ENCODE measurements around the gene QSOX1.

QSOX1 gene

GRCh38 chr1:180170546-180171151, 16.0 kb downstream of the QSOX1 start:
- no peak for DNase-seq

- DNase-seq: no peak
These were observed 17.0 kb downstream of the QSOX1 start for GRCh38 chr1:180171691-180172090.

- no peak for DNase-seq
These were observed 18.8 kb downstream of the QSOX1 start for GRCh38 chr1:180173451-180173850.

- DNase-seq: no peak
These were observed 19.3 kb downstream of the QSOX1 start for GRCh38 chr1:180173952-180174351.

GRCh38 chr1:180175291-180175690, 20.6 kb downstream of the QSOX1 start:
- DNase-seq: no peak

- DNase-seq: no peak
These were observed 21.1 kb downstream of the QSOX1 start for GRCh38 chr1:180175806-180176205.

- no peak for DNase-seq
These were observed 22.3 kb downstream of the QSOX1 start for GRCh38 chr1:180176965-180177364.

GRCh38 chr1:180177931-180178330, 23.3 kb downstream of the QSOX1 start:
- DNase-seq: no peak

- DNase-seq: peak; percentile 40 to 68
These were observed 24.0 kb downstream of the QSOX1 start for GRCh38 chr1:180178511-180179161.

- DNase-seq: no peak
These were observed 24.7 kb downstream of the QSOX1 start for GRCh38 chr1:180179162-180179957.

- peak; percentile 20 to 51 for DNase-seq
These were observed 26.4 kb downstream of the QSOX1 start for GRCh38 chr1:180181048-180181447.

GRCh38 chr1:180181996-180182642, 27.4 kb downstream of the QSOX1 start:
- no peak for DNase-seq

GRCh38 chr1:180182643-180183311, 28.1 kb downstream of the QSOX1 start:
- peak; percentile 49 to 78 for DNase-seq

- no peak for DNase-seq
These were observed 28.8 kb downstream of the QSOX1 start for GRCh38 chr1:180183426-180183825.

GRCh38 chr1:180184041-180184440, 29.4 kb downstream of the QSOX1 start:
- DNase-seq: no peak

- no peak for DNase-seq
These were observed 30.6 kb downstream of the QSOX1 start for GRCh38 chr1:180185281-180185680.

- no peak for DNase-seq
These were observed 31.4 kb downstream of the QSOX1 start for GRCh38 chr1:180185971-180186645.

GRCh38 chr1:180186831-180187230, 32.2 kb downstream of the QSOX1 start:
- no peak for DNase-seq

- no peak for DNase-seq
These were observed 33.0 kb downstream of the QSOX1 start for GRCh38 chr1:180187626-180188025.

- peak; percentile 71 to 77 for DNase-seq
These were observed 33.4 kb downstream of the QSOX1 start for GRCh38 chr1:180188091-180188506.

GRCh38 chr1:180188684-180189175, 34.1 kb downstream of the QSOX1 start:
- no peak for DNase-seq

- DNase-seq: no peak
These were observed 35.4 kb downstream of the QSOX1 start for GRCh38 chr1:180190091-180190490.

All from NCI-H2081 (cell line).